ENCODE results near the gene PRRC2B. TPM values are rescaled to one million over a fixed set of nuclear protein-coding genes. Genes with fewer than 3 reads are reported as not detected.
"Not testable (repeated sequence)": the region's sequence is repeated elsewhere in the genome, so short reads cannot be mapped to it uniquely, and the experiment has no call there.

PRRC2B gene
- total RNA-seq, 4 donors from 2014 or later: 73.7 to 171 (median 98.9) TPM

- H3K4me3 ChIP-seq: peak overlapping the region; percentile 1 to 46 (median 20)
- intact Hi-C loops (cut with DNase I; ENCODE audit: low total_unique reads) (no loop called here), in situ Hi-C loops (cut with MboI; ENCODE audit: low pct_ligation_motif_present in 1 of 4, low pct_unique_long_range_greater_than_20kb in 1 of 4, low sequenced_read_pairs in 3 of 4) (no loop called here)
- TF ChIP-seq CTCF (IDR thresholded peaks at IDR 0.05): no peak
- TF ChIP-seq POLR2A (IDR thresholded peaks at IDR 0.05): no peak
- TF ChIP-seq POLR2AphosphoS5 (IDR thresholded peaks at IDR 0.05): no peak
- TF ChIP-seq EP300 (IDR thresholded peaks at IDR 0.05; ENCODE audit: low read depth): no peak
- WGBS, 2 donors (ENCODE audit: low coverage in 1 of 2): 3% methylated on average over 30 of the region's 30 CpGs; no CpG with 5 or more reads in 1 of the 2 donors
- peaks cover 50% of the 10 kb centered on the region for H3K27me3 ChIP-seq
- H3K27ac ChIP-seq: peak overlapping the region in 1 of 4 donors; percentile 44
- DNase-seq: no peak
- peaks cover 8 to 18% of the 10 kb centered on the region in 2 donors for H3K9me3 ChIP-seq
- H3K36me3 ChIP-seq: no peaks in the 10 kb centered on the region
- peaks cover 8 to 17% (median 15%) of the 10 kb centered on the region in 4 donors for H3K4me1 ChIP-seq
Measured at GRCh38 chr9:131545786-131546335, 152.0 kb downstream of the PRRC2B start.

- in situ Hi-C loops (cut with MboI; ENCODE audit: low pct_ligation_motif_present in 1 of 4, low pct_unique_long_range_greater_than_20kb in 1 of 4, low sequenced_read_pairs in 3 of 4): no loop called here
- Histone ChIP-seq H3K4me3 (peak overlapping the region; percentile 1 to 46 (median 20)), H3K4me1 (peaks cover 8 to 17% (median 15%) of the 10 kb centered on the region in 4 donors), H3K9me3 (peaks cover 8 to 18% of the 10 kb centered on the region in 2 donors), H3K27me3 (peaks cover 50% of the 10 kb centered on the region), H3K27ac (no peak overlapping the region), H3K36me3 (no peaks in the 10 kb centered on the region)
- DNase-seq: no peak
- WGBS, 2 donors (ENCODE audit: low coverage in 1 of 2): 2% methylated on average over 41 of the region's 49 CpGs; no CpG with 5 or more reads in 1 of the 2 donors
- TF ChIP-seq POLR2AphosphoS5 (IDR thresholded peaks at IDR 0.05) (no peak), CTCF (IDR thresholded peaks at IDR 0.05) (no peak), POLR2A (IDR thresholded peaks at IDR 0.05) (no peak), EP300 (IDR thresholded peaks at IDR 0.05; ENCODE audit: low read depth) (no peak)
- intact Hi-C loops (cut with DNase I; ENCODE audit: low total_unique reads): no loop called here
Measured at GRCh38 chr9:131546336-131547084, 152.6 kb downstream of the PRRC2B start.

- H3K9me3 ChIP-seq; H3K36me3 ChIP-seq; DNase-seq; H3K4me3 ChIP-seq; H3K27ac ChIP-seq; intact Hi-C loops (cut with DNase I; ENCODE audit: low total_unique reads); in situ Hi-C loops (cut with MboI; ENCODE audit: low pct_ligation_motif_present in 1 of 4, low pct_unique_long_range_greater_than_20kb in 1 of 4, low sequenced_read_pairs in 3 of 4): not testable (repeated sequence)
- Histone ChIP-seq H3K27me3 (peaks cover 62% of the 10 kb centered on the region), H3K4me1 (peaks cover 8 to 17% (median 15%) of the 10 kb centered on the region in 4 donors)
- 88 to 100% methylated on average over 3 to 10 of the region's 10 CpGs for WGBS, 2 donors (ENCODE audit: low coverage in 1 of 2)
Measured at GRCh38 chr9:131549186-131549585, 155.3 kb downstream of the PRRC2B start.

Small RNA genes within 50 kb of the gene (small RNA-seq; reads per million reads assigned to genes)
- gene SNORD62A (0 reads per million in 4 donors), gene SNORD62B (0 to 1.1 (median 0.25) reads per million in 4 donors)

Other genes with a start within 250 kb of the PRRC2B start
- 1 to 10 TPM in 3 of 4 donors, under 1 TPM in 1; 1.00 to 3.4 (median 2.2) TPM for gene FAM78A, start 117.6 kb upstream of the PRRC2B start, total RNA-seq
- gene PLPP7, start 104.4 kb upstream of the PRRC2B start, total RNA-seq: 10 to 100 TPM in 1 of 4 donors, 1 to 10 TPM in 3; 3.0 to 10.3 (median 4.1) TPM
- 100 to 1,000 TPM in 1 of 4 donors, 10 to 100 TPM in 3; 37.5 to 178 (median 69.5) TPM for gene POMT1, start 108.8 kb downstream of the PRRC2B start, total RNA-seq
- gene UCK1, start 137.2 kb downstream of the PRRC2B start, total RNA-seq: 10 to 100 TPM; 10.5 to 63.6 (median 35.3) TPM
- 10 to 100 TPM in 1 of 4 donors, 1 to 10 TPM in 2, not detected in 1; 1.6 to 12.3 (median 5.7) TPM for gene PRRT1B, start 151.4 kb downstream of the PRRC2B start, total RNA-seq

Measured in transverse colon (tissue), 4 donors.